GM12878 (cell line): ENCODE data around the gene KRT82. TPM values are rescaled to one million over a fixed set of nuclear protein-coding genes. Genes with fewer than 3 reads are reported as not detected.

Experiments
- ATAC-seq: fragments of 200-7000 bp; cut with Tn5 transposase; 3 replicates; pipeline ENCODE4 v1.9.1; 2020; ENCODE audit warnings: mild to moderate bottlenecking, moderate library complexity
- BruUV-seq: library from RNA; stranded (reverse); fragments of 400-500 nt; replicated peaks from 2 replicates; lab custom pipeline; 2021; lab: Mats Ljungman, UMichigan
- CTCF ChIA-PET: fragments of 300-600 bp; sonication (Branson Sonifier 250); formaldehyde crosslinking; extraction: SDS; loops from one replicate; lab custom pipeline; 2021; ENCODE audit warnings: inconsistent platforms; lab: Yijun Ruan, JAX
- POLR2A ChIA-PET: fragments of 350-600 bp; formaldehyde crosslinking; extraction: SDS; loops from one replicate; lab custom pipeline; 2021; ENCODE audit warnings: inconsistent platforms; lab: Charles Lee
- RAD21 ChIA-PET: fragments of 300-600 bp; sonication (Branson Sonifier 250); formaldehyde crosslinking; loops from one replicate; lab custom pipeline; 2023; ENCODE audit warnings: antibody characterized with exemption; ENCODE audit not compliant: unreplicated experiment; lab: Charles Lee
- SMC1A ChIA-PET: fragments of 300-600 bp; sonication (Branson Sonifier 250); formaldehyde crosslinking; loops from one replicate; lab custom pipeline; 2023; ENCODE audit not compliant: unreplicated experiment, uncharacterized antibody; lab: Charles Lee
- DNase-seq: peaks from one replicate; pipeline ENCODE4 v3.0.0-alpha.2; 2011; ENCODE audit warnings: low read depth, low spot score
- FAIRE-seq: peaks from 3 replicates; lab custom pipeline; 2011; peaks lifted over from hg19 to GRCh38; lab: Jason Lieb, UNC
- H2AFZ ChIP-seq: 2 replicates; pipeline ENCODE4 v1.6.0; 2011; ENCODE audit warnings: low read depth, low read length, control low read depth; ENCODE audit not compliant: control insufficient read depth
- H3K27ac ChIP-seq: 2 replicates; pipeline ENCODE4 v1.5.1; 2011; ENCODE audit warnings: control low read depth; ENCODE audit not compliant: control insufficient read depth, insufficient read depth
- H3K27me3 ChIP-seq, 2 experiments: replicated peaks in 1 of 2; 2 replicates each; pipeline versions ENCODE4 v1.6.0 to v1.6.1; 2011; ENCODE audit warnings: low read length in 1 of 2; ENCODE audit not compliant: control insufficient read depth in 2 of 2, insufficient read depth in 2 of 2
- H3K36me3 ChIP-seq, 2 experiments: 2 replicates each; pipeline ENCODE4 v1.5.1; 2011; ENCODE audit warnings: low read length in 1 of 2; ENCODE audit not compliant: control insufficient read depth in 2 of 2, insufficient read depth in 2 of 2
- H3K4me1 ChIP-seq: 2 replicates; pipeline ENCODE4 v1.6.1; 2011; ENCODE audit warnings: mild to moderate bottlenecking, low read length, moderate library complexity, mixed read lengths; ENCODE audit not compliant: control insufficient read depth, insufficient read depth
- H3K4me2 ChIP-seq: 2 replicates; pipeline ENCODE4 v1.6.0; 2011; ENCODE audit warnings: control low read depth; ENCODE audit not compliant: control insufficient read depth, insufficient read depth
- H3K4me3 ChIP-seq: fragments of 200-600 bp; sonication (generic); 2 replicates; pipeline ENCODE4 v1.5.1; 2016
- H3K79me2 ChIP-seq: 2 replicates; pipeline ENCODE4 v1.6.0; 2011; ENCODE audit warnings: low read length; ENCODE audit not compliant: control insufficient read depth, insufficient read depth
- H3K9ac ChIP-seq: 2 replicates; pipeline ENCODE4 v1.8.0; 2011; ENCODE audit warnings: low read length, control low read depth, mixed read lengths; ENCODE audit not compliant: control insufficient read depth, insufficient read depth
- H3K9me3 ChIP-seq: replicated peaks from 3 replicates; pipeline ENCODE4 v1.5.1; 2011; ENCODE audit warnings: mild to moderate bottlenecking, low read length; ENCODE audit not compliant: control insufficient read depth, insufficient read depth
- H4K20me1 ChIP-seq: 2 replicates; pipeline ENCODE4 v1.6.0; 2011; ENCODE audit not compliant: control insufficient read depth, insufficient read depth
- CBX5 ChIP-seq: sonication (generic); IDR thresholded peaks from 2 replicates; pipeline ENCODE4 v1.6.1; 2016; ENCODE audit warnings: low read depth, moderate library complexity, mild to moderate bottlenecking, inconsistent platforms
- EP300 ChIP-seq, 2 experiments: fragments of 150-350 bp in 1 of 2; IDR thresholded peaks; 2 replicates each; pipeline ENCODE4 v1.6.1; 2011 to 2012; ENCODE audit warnings: low read depth in 2 of 2, low read length in 2 of 2, borderline replicate concordance in 1 of 2, improper control_type of control experiment in 1 of 2, inconsistent platforms in 1 of 2; ENCODE audit not compliant: control insufficient read depth in 1 of 2
- FOS ChIP-seq: IDR thresholded peaks from 3 replicates; pipeline ENCODE4 v1.6.1; 2011; ENCODE audit warnings: borderline replicate concordance; ENCODE audit not compliant: insufficient read length; ENCODE audit errors: extremely low read depth
- FOXM1 ChIP-seq: IDR thresholded peaks from 2 replicates; pipeline ENCODE4 v1.6.1; 2012; ENCODE audit warnings: low read depth, mild to moderate bottlenecking, inconsistent platforms, low read length, moderate library complexity
- HDAC2 ChIP-seq: fragments of 200-600 bp; sonication (generic); IDR thresholded peaks from 2 replicates; pipeline ENCODE4 v1.6.1; 2017
- IKZF2 ChIP-seq, 2 experiments: fragments of 450-650 bp; IDR thresholded peaks; 2 replicates each; pipeline ENCODE4 v1.6.1; 2017; ENCODE audit warnings: mild to moderate bottlenecking in 2 of 2, moderate library complexity in 2 of 2
- RAD21 ChIP-seq: IDR thresholded peaks from 2 replicates; pipeline ENCODE4 v1.6.1; 2011; ENCODE audit warnings: mild to moderate bottlenecking, low read depth, low read length, moderate library complexity; ENCODE audit not compliant: insufficient read depth
- SMARCA5 ChIP-seq: fragments of 450-650 bp; IDR thresholded peaks from 2 replicates; pipeline ENCODE4 v1.6.1; 2017; ENCODE audit warnings: mild to moderate bottlenecking
- SREBF1 ChIP-seq: IDR thresholded peaks from 2 replicates; pipeline ENCODE4 v1.6.1; 2012; ENCODE audit warnings: mild to moderate bottlenecking, low read length
- YY1 ChIP-seq: IDR thresholded peaks from 2 replicates; pipeline ENCODE4 v1.6.1; 2011; ENCODE audit warnings: low read depth, mild to moderate bottlenecking, low read length
- WGBS: methylation state at CpG from one replicate; pipeline ENCODE4 v1.1.6; 2016; ENCODE audit warnings: low lambda C conversion rate; ENCODE audit not compliant: insufficient replicate concordance, insufficient coverage; ENCODE audit errors: missing lambda C conversion rate; 5-methylcytosine and 5-hydroxymethylcytosine counted together
- in situ Hi-C: fragments of 300-500 bp; cut with MboI; formaldehyde crosslinking; loops from 9 replicates; pipeline ENCODE4 v1.14.3; 2018; ENCODE audit warnings: mixed read lengths
- intact Hi-C: fragments of 100-400 bp; cut with micrococcal nuclease; formaldehyde crosslinking; loops from one replicate; pipeline ENCODE4 v1.14.2; 2022; ENCODE audit not compliant: unreplicated experiment
- polyA plus RNA-seq, 11 experiments: library from polyadenylated mRNA; depleted of rRNA in 4 of 11; unstranded in 6 of 11; stranded (reverse) in 5 of 11; fragments of >200 nt; fragmentation: Nextera tagmentation in 4 of 11; fragmentation: Illumina TruSeq in 1 of 11; extraction: Ambion mirVana in 4 of 11; extraction: Trizol in 1 of 11; gene quantifications; 1 replicate in 1 of 11; 2 replicates in 10 of 11; pipeline versions ENCODE4 v1.2.1 to v1.2.3, GENCODE V29; 2011 to 2016; ENCODE audit warnings: inconsistent platforms in 2 of 11, missing spikeins in 2 of 11, low read depth in 1 of 11
- total RNA-seq, 4 experiments: library from RNA; depleted of rRNA in 3 of 4; stranded (reverse); fragments of >200 nt in 3 of 4; fragmentation: Illumina TruSeq in 1 of 4; extraction: Trizol in 1 of 4; gene quantifications; 2 replicates each; pipeline versions ENCODE4 v1.2.1 to v1.2.3, GENCODE V29; 2013 to 2021
- TF ChIP-seq, protein P1 (sequence below): IDR thresholded peaks from 2 replicates; pipeline ENCODE4 v1.6.1; 2011; ENCODE audit warnings: mild to moderate bottlenecking, low read depth, low read length, moderate library complexity; ENCODE audit not compliant: insufficient replicate concordance
- TF ChIP-seq, protein P2 (sequence below): IDR thresholded peaks from 2 replicates; pipeline ENCODE4 v1.6.1; 2011; ENCODE audit warnings: low read depth, mild to moderate bottlenecking, low read length, moderate library complexity, borderline replicate concordance; ENCODE audit errors: extremely low read depth
- TF ChIP-seq, protein P3 (sequence below): fragments of 450-650 bp; formaldehyde crosslinking; IDR thresholded peaks from 2 replicates; pipeline ENCODE4 v1.5.0; 2022; ENCODE audit warnings: mild to moderate bottlenecking, missing genetic modification characterization
- TF ChIP-seq, protein P4 (sequence below): fragments of 450-650 bp; IDR thresholded peaks from 2 replicates; pipeline ENCODE4 v1.6.1; 2016; ENCODE audit warnings: mild to moderate bottlenecking

The KRT82 gene
- total and polyA plus RNA-seq, 10 of the 15 experiments (the other 5 are each of a cell fraction or from before 2014, with no cell fraction given): not detected

DNA sequence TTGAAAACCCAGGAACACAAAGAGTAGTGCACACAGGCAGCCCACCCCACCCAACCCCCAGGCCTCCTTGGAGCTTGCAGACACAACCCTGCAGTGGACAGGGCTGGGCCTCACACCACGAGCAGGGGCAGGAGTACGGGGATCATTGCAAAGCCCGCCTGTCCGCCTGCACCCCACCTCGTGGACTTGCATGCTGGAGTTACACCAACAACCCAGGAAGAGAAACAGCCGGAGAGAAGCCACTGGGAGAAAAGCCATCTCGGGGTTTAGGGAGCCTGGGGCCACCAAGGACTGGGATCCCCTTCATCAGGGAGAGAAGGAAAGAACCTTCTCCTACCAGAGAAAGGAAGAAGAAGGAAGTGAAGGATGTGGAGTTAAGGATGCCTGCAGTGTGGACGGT is 28.9 kb downstream of the KRT82 start (continued):
- TF ChIP-seq, protein P1, sequence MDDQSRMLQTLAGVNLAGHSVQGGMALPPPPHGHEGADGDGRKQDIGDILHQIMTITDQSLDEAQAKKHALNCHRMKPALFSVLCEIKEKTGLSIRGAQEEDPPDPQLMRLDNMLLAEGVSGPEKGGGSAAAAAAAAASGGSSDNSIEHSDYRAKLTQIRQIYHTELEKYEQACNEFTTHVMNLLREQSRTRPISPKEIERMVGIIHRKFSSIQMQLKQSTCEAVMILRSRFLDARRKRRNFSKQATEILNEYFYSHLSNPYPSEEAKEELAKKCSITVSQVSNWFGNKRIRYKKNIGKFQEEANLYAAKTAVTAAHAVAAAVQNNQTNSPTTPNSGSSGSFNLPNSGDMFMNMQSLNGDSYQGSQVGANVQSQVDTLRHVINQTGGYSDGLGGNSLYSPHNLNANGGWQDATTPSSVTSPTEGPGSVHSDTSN: no peak
- TF ChIP-seq CBX5 (no peak), FOS (no peak), HDAC2 (no peak), SMARCA5 (no peak)
- TF ChIP-seq, protein P2, sequence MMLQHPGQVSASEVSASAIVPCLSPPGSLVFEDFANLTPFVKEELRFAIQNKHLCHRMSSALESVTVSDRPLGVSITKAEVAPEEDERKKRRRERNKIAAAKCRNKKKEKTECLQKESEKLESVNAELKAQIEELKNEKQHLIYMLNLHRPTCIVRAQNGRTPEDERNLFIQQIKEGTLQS: no peak

DNA sequence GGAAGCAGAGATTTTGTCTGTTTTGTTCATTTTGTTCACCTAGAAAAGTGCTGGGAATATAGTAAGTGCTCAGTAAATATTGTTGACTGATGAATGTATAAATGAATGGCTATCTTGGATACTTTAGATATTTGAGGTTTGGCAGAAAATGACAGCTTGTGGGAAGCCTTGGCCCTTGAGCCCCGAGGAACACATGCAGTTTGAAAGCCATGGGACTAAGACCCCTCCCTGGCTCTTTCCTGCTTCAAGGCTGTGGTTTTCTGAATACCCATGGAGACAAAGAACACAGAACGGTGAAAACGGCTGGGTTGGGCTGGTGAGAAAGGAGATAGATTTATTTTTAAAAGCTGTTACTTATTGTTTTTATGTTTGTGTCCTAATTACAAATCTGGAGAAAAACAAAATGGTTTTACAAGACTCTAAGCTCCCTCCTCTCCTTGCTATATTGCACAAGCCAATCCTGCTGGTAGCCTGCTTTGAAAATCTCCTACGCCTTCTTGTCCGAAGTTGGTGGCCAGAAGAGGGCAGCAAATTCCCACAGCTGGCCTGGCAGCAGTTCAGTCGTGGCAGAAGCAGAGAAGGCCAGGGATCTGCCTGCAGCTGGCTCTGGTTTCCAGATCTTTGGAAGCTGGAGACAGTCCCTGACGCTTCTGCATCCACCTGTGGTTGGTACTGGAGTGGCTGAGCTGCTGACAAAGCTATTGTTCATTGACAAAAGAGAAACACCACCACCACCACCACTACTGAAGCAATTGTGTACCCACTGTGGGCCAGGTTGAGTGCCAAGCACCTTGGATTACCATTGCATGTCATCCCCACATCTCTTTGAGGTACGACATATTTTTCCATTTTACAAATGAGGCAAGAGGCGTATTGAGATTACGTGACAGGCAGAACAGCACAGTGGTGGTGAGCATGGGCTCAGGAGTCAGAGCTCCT is 33.6 kb downstream of the KRT82 start:
- no peak overlapping the region for H3K4me3 ChIP-seq
- no peak for DNase-seq
- WGBS: 6% methylated on average over 10 of the region's 10 CpGs
- no peak overlapping the region for H2AFZ ChIP-seq
- H3K9me3 ChIP-seq: no peaks in the 10 kb centered on the region
- no peaks in the 10 kb centered on the region for H4K20me1 ChIP-seq
- H3K36me3 ChIP-seq: no peaks in the 10 kb centered on the region
- H3K9ac ChIP-seq: no peak overlapping the region
- H3K79me2 ChIP-seq: no peaks in the 10 kb centered on the region
- in situ Hi-C loops: no loop called here
- H3K27me3 ChIP-seq: peaks cover 3 to 4% of the 10 kb centered on the region in 2 experiments; a peak in 2 of 4 replicates
- no TSS peak for BruUV-seq
- H3K4me1 ChIP-seq: no peaks in the 10 kb centered on the region
- intact Hi-C loops: loop anchor here (1.0 to 10.0 kb wide), 3 partner anchors 132 to 608 kb away; no protein-coding TSS in a partner anchor
- peak; percentile 89 for FAIRE-seq
- ChIA-PET CTCF (interaction anchor here (0.9 to 4.3 kb wide), 15 partner anchors 8 to 525 kb away, joined by 3 to 30 read pairs (median 4); partner anchors contain the start of gene KRT84), SMC1A (interaction anchor here (0.9 to 1.4 kb wide), 6 partner anchors 16 to 512 kb away, joined by 3 to 5 read pairs (median 3); no protein-coding TSS in a partner anchor), POLR2A (no interaction called here), RAD21 (interaction anchor here (0.9 to 1.7 kb wide), 6 partner anchors 11 to 512 kb away, joined by 3 to 7 read pairs (median 4); no protein-coding TSS in a partner anchor)
- H3K4me2 ChIP-seq: no peak overlapping the region
- H3K27ac ChIP-seq: no peak overlapping the region
- ATAC-seq: peak; percentile 85
- TF ChIP-seq RAD21 (peak; percentile 82), FOXM1 (no peak), EP300 (IDR thresholded peaks at IDR 0.05; ENCODE audit: borderline replicate concordance in 1 of 2, control insufficient read depth in 1 of 2, low read depth in 2 of 2, low read length in 2 of 2) (no peak), IKZF2 (IDR thresholded peaks at IDR 0.05) (no peak), YY1 (peak; percentile 24; the same call in 1 of the 2 replicates), SREBF1 (no peak)
- TF ChIP-seq, protein P3, sequence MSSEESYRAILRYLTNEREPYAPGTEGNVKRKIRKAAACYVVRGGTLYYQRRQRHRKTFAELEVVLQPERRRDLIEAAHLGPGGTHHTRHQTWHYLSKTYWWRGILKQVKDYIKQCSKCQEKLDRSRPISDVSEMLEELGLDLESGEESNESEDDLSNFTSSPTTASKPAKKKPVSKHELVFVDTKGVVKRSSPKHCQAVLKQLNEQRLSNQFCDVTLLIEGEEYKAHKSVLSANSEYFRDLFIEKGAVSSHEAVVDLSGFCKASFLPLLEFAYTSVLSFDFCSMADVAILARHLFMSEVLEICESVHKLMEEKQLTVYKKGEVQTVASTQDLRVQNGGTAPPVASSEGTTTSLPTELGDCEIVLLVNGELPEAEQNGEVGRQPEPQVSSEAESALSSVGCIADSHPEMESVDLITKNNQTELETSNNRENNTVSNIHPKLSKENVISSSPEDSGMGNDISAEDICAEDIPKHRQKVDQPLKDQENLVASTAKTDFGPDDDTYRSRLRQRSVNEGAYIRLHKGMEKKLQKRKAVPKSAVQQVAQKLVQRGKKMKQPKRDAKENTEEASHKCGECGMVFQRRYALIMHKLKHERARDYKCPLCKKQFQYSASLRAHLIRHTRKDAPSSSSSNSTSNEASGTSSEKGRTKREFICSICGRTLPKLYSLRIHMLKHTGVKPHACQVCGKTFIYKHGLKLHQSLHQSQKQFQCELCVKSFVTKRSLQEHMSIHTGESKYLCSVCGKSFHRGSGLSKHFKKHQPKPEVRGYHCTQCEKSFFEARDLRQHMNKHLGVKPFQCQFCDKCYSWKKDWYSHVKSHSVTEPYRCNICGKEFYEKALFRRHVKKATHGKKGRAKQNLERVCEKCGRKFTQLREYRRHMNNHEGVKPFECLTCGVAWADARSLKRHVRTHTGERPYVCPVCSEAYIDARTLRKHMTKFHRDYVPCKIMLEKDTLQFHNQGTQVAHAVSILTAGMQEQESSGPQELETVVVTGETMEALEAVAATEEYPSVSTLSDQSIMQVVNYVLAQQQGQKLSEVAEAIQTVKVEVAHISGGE (CRISPR knock-in tag): no peak
- TF ChIP-seq, protein P4, sequence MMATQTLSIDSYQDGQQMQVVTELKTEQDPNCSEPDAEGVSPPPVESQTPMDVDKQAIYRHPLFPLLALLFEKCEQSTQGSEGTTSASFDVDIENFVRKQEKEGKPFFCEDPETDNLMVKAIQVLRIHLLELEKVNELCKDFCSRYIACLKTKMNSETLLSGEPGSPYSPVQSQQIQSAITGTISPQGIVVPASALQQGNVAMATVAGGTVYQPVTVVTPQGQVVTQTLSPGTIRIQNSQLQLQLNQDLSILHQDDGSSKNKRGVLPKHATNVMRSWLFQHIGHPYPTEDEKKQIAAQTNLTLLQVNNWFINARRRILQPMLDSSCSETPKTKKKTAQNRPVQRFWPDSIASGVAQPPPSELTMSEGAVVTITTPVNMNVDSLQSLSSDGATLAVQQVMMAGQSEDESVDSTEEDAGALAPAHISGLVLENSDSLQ: no peak
